HAP-1 (cell line): Measurements from ENCODE around the gene BLNK.
"Not testable (repeated sequence)": the region's sequence is repeated elsewhere in the genome, so short reads cannot be mapped to it uniquely, and the experiment has no call there.

Experiments
- DNase-seq, 2 experiments: peaks; one replicate each; pipeline ENCODE4 v3.0.0-alpha.2; 2016 to 2020; ENCODE audit warnings: low spot score in 2 of 2
- H3K27me3 ChIP-seq: fragments of 250-450 bp; sonication (Bioruptor Pico); 2 replicates; pipeline ENCODE4 v1.5.1; 2020; ENCODE audit warnings: low read depth, mild to moderate bottlenecking, moderate library complexity
- H3K36me3 ChIP-seq: fragments of 250-450 bp; sonication (Bioruptor Pico); replicated peaks from 2 replicates; pipeline ENCODE4 v1.5.1; 2020; ENCODE audit warnings: mild to moderate bottlenecking
- H3K4me1 ChIP-seq: fragments of 250-450 bp; sonication (Bioruptor Pico); 2 replicates; pipeline ENCODE4 v1.5.1; 2020; ENCODE audit warnings: mild to moderate bottlenecking
- H3K4me3 ChIP-seq: fragments of 250-450 bp; sonication (Bioruptor Pico); 2 replicates; pipeline ENCODE4 v1.5.1; 2020; ENCODE audit warnings: mild to moderate bottlenecking, moderate library complexity
- H3K9me3 ChIP-seq: fragments of 250-450 bp; sonication (Bioruptor Pico); 2 replicates; pipeline ENCODE4 v1.5.1; 2020; ENCODE audit warnings: mild to moderate bottlenecking, moderate library complexity
- in situ Hi-C: fragments of 300-500 bp; cut with MboI; formaldehyde crosslinking; loops from 3 replicates; pipeline ENCODE4 v1.14.3; 2020; ENCODE audit warnings: low sequenced_read_pairs, inconsistent platforms, mixed read lengths

BLNK gene

DNA sequence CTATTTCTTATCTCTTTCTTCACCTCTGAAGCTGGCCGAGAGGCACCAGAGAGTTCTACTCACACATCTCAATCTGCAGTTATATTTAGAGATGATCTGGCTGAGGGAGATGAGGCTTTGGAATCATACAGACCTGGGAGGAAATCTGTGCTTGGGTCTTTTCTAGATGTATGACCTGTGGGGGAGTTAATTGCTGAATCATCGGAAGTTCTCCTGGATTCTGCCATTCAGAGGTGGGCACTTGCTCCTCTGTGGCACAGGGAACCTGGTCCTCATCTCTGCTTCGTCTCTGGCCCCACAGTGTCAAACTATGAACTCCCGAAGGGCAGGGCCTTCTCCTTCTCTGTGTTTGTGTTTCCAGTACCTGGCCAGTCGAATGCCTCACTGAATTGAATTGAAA is 52.5 kb downstream of the BLNK start:
- Histone ChIP-seq H3K4me1 (no peaks in the 10 kb centered on the region), H3K9me3 (no peaks in the 10 kb centered on the region), H3K36me3 (no peaks in the 10 kb centered on the region), H3K4me3 (no peak overlapping the region), H3K27me3 (peaks cover 2% of the 10 kb centered on the region; the same call in 1 of the 2 replicates)
- in situ Hi-C loops: no loop called here
- no peak for DNase-seq

DNA sequence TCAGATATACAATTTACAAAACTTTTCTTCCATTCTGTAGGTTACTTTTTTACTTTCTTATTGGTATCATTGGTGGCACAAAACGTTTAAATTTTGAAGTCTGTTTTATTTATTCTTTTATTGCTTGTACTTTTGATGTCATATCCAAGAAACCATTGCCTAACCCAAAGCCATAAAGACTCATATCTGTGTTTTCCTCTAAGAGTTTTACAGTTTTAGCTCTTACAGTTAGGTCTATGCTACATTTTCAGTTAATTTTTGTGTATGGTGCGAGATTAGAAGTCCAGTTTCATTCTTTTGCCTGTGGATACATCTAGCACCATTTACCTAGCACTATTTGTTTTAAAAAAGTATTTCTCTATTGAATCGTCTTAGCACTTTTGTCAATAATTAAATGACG is 53.7 kb downstream of the BLNK start:
- Histone ChIP-seq H3K36me3 (no peaks in the 10 kb centered on the region), H3K27me3 (peaks cover 2% of the 10 kb centered on the region; the same call in 1 of the 2 replicates), H3K4me3 (no peak overlapping the region), H3K9me3 (no peaks in the 10 kb centered on the region), H3K4me1 (no peaks in the 10 kb centered on the region)
- no peak for DNase-seq
- in situ Hi-C loops: no loop called here

DNA sequence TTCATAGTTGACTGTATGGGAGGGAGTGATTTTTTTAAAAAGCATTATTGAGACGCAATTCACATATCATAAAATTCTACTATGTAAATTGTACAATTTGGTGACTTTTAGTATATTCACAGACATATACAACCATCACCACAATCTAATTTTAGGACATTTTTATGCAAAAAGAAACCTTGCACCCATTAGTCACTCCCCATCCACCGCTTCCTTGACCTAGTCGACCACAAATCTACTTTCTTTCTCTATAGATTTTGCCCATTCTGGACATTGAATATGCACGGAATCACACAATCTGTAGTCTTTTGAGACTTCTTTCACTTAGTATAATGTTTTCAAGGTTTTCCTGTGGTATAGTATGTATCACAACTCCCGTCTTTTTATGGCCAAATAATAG is 54.6 kb downstream of the BLNK start:
- Histone ChIP-seq H3K27me3 (peaks cover 2% of the 10 kb centered on the region; the same call in 1 of the 2 replicates), H3K4me3 (no peak overlapping the region), H3K36me3 (no peaks in the 10 kb centered on the region), H3K9me3 (no peaks in the 10 kb centered on the region), H3K4me1 (no peaks in the 10 kb centered on the region)
- DNase-seq: no peak
- in situ Hi-C loops: no loop called here

DNA sequence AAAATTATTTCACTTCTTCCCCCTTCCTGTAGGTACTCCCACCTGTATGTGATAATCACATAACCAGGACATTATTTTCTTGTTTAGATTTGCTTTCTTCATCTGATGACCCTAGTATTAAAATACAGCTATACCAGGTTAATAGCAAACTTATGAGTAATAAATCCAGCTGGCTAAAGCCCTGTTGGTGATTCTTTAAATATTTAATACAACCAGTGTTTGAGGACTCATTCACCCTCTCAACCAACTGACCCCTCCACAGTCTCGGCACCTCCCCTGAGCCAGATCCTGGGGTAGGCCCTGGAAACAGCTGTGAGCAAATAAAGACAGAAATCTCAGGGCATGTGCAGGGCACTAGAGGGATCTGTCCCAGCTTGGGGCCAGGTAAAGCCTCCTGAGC is 58.5 kb downstream of the BLNK start:
- H3K27me3 ChIP-seq: peaks cover 2% of the 10 kb centered on the region; the same call in 1 of the 2 replicates
- in situ Hi-C loops: no loop called here
- H3K4me1 ChIP-seq: no peaks in the 10 kb centered on the region
- H3K4me3 ChIP-seq: no peak overlapping the region
- DNase-seq: no peak
- no peaks in the 10 kb centered on the region for H3K9me3 ChIP-seq
- no peaks in the 10 kb centered on the region for H3K36me3 ChIP-seq

DNA sequence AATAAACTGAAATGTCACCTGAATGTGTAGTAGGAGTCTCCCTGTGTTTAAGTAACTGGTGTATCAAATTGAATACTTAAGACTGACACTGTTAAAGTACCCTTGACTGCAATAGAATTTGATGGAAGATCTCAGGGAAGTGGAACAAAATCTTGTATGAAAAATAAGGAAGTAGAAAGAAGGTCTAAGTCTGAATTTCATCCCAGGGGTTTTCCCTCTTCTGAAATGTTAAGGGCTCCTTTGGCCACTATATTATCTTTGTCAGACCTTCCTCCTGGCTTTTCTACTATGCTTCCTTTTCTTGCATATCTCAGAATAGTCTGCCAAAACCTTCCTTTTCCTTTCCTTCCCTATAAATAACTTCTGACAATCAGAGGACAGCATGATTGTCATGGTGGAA is 59.6 kb downstream of the BLNK start:
- no peaks in the 10 kb centered on the region for H3K9me3 ChIP-seq
- no peaks in the 10 kb centered on the region for H3K36me3 ChIP-seq
- H3K4me3 ChIP-seq: no peak overlapping the region
- in situ Hi-C loops: no loop called here
- DNase-seq: no peak
- H3K4me1 ChIP-seq: no peaks in the 10 kb centered on the region
- 0 out of 2 replicates have a peak, but pooled peaks cover 2% of the 10 kb centered on the region for H3K27me3 ChIP-seq

DNA sequence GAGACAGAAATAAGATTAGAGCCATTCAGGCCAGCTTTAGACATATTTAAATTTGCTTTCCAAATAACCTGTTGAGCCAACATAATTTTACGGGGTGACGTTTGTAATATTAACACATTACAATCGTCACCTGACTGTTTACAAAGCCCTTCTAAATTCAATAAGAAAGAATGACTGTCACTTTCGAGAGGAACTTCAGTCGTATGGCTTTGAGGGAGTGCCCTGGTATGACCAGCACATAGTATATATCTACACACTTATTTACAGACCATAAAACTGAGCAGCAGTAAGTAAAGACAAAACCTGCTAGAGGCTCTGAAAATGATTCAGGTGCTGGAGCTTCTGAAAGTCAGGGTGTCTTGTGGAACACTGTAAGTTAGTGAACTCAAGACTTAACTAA is 62.4 kb downstream of the BLNK start:
- no peaks in the 10 kb centered on the region for H3K36me3 ChIP-seq
- in situ Hi-C loops: no loop called here
- no peak overlapping the region for H3K4me3 ChIP-seq
- DNase-seq: no peak
- H3K27me3 ChIP-seq: no peaks in the 10 kb centered on the region
- no peaks in the 10 kb centered on the region for H3K9me3 ChIP-seq
- H3K4me1 ChIP-seq: no peaks in the 10 kb centered on the region

DNA sequence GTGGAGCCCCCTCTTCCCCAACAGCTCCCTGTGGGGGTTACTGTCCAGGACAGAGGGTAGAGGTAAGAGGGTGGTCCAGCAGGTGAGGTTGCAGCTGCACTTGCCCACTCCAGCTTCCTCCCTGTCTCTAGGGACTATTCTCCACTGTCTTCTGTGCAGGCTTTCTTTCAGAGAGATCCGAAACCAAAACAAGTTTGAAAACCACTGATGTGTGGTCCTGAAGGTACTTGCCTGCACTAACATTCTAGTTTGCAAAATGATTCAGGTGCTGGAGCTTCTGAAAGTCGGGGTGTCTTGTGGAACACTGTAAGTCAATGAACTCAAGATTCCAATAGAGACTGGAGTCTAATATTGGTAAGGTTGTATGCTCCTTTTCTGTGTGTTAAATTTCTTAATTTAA is 63.1 kb downstream of the BLNK start:
- no peaks in the 10 kb centered on the region for H3K9me3 ChIP-seq
- no peaks in the 10 kb centered on the region for H3K27me3 ChIP-seq
- DNase-seq: no peak
- H3K36me3 ChIP-seq: no peaks in the 10 kb centered on the region
- no peak overlapping the region for H3K4me3 ChIP-seq
- no peaks in the 10 kb centered on the region for H3K4me1 ChIP-seq
- in situ Hi-C loops: no loop called here

DNA sequence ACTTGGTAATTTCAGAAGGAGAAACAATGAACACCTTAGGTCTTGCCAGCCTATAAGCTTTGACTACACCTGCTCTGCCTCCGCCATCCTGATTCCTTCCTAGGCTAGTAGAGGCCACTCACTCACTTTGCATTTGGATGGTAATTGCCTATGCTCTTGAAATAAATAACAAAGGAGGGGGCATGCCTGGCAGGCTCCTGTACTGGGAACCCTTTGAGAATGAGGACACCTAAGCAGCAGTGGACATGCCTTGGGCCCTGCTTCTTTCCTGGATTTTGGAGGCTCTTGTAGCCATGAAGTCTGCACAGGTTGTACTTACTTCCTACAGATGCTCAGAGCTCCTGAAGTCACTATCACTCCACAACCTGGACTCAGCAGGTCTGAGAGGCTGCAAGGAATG is 65.8 kb downstream of the BLNK start:
- Histone ChIP-seq H3K4me1 (no peaks in the 10 kb centered on the region), H3K36me3 (no peaks in the 10 kb centered on the region), H3K9me3 (no peaks in the 10 kb centered on the region), H3K27me3 (0 out of 2 replicates have a peak, but pooled peaks cover 3% of the 10 kb centered on the region), H3K4me3 (no peak overlapping the region)
- in situ Hi-C loops: no loop called here
- no peak for DNase-seq

DNA sequence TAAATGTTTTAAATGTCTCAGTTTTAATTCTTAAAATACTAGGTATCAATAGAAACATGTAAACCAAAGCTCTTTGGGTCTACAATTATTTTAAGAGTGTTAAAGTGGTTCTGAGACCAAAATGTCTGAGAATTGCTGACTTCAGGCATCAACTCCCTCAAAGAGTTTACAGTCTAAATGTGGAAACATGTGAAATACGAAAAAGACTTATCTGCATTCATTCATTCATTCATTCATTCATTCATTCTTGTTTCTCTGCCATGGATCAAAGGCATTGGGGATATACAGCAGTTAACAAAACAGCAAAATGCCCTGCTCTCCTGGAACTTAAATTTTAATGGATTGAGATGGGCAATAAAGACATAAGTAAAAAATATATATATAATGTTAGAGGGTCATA is 69.8 kb downstream of the BLNK start:
- Histone ChIP-seq H3K36me3 (no peaks in the 10 kb centered on the region), H3K27me3 (0 out of 2 replicates have a peak, but pooled peaks cover 5% of the 10 kb centered on the region), H3K4me1 (no peaks in the 10 kb centered on the region), H3K4me3 (no peak overlapping the region), H3K9me3 (no peaks in the 10 kb centered on the region)
- in situ Hi-C loops: no loop called here
- no peak for DNase-seq

DNA sequence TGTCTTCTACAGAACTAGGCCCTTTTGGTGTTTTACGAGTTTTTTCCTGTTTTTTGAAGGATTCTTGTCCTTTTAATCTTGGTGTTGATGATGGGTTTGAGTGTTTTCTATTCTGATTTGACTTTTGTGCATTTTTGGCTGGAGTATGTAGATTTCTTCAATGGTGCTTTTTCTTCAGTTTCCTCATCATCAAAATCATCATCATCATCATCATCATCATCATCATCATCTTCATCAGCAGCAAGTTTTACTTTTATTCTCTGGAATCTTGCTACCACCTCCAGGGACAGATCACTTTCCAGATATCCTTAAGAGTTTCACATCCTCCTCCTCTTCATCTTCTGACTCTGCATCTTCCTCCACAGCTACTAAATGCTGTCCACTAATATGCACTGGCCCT is 81.9 kb downstream of the BLNK start:
- in situ Hi-C loops, H3K27me3 ChIP-seq, H3K4me1 ChIP-seq, H3K9me3 ChIP-seq, DNase-seq, H3K36me3 ChIP-seq, H3K4me3 ChIP-seq: not testable (repeated sequence)

DNA sequence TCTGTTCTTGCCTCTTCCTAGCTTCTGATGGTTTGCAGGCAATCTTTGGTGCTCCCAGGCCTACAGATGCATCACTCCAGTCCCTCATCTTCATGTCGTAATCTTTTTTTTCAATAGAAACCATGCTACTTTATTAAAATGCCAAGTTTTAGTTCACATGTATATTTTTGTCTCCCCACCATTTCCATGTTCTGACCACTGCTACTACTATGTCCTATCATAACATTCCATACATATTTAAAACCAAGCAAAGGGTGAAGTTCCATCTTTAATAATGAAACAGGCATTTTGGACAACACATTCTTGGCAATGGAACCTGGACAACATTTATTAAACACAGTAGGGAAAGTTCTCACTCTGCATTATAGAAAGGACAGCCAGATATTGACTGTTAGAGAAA is 82.5 kb downstream of the BLNK start:
- H3K4me1 ChIP-seq: no peaks in the 10 kb centered on the region
- H3K9me3 ChIP-seq: no peaks in the 10 kb centered on the region
- no peaks in the 10 kb centered on the region for H3K36me3 ChIP-seq
- in situ Hi-C loops: no loop called here
- no peak overlapping the region for H3K4me3 ChIP-seq
- DNase-seq: no peak
- H3K27me3 ChIP-seq: no peaks in the 10 kb centered on the region

DNA sequence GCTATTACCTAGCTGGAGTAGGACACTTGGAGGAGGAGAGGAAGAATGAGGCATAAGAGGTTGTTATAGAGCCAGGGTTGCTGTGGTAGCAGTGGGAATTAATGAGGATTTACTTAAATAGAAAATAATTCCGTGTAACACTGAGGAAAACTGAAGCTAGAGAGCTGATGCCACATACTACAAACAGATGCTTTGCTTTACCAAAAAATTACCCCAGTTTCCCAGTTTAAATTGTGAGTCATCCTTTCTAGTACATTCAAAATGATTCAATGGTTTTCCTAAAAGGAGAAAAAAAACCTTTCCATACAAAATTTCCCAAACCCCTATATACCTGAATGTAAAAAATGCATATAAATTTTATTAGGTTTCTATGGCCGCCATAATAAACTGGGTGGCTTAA is 82.9 kb downstream of the BLNK start:
- DNase-seq: no peak
- in situ Hi-C loops: no loop called here
- no peaks in the 10 kb centered on the region for H3K27me3 ChIP-seq
- no peak overlapping the region for H3K4me3 ChIP-seq
- H3K4me1 ChIP-seq: no peaks in the 10 kb centered on the region
- H3K9me3 ChIP-seq: no peaks in the 10 kb centered on the region
- H3K36me3 ChIP-seq: no peaks in the 10 kb centered on the region

DNA sequence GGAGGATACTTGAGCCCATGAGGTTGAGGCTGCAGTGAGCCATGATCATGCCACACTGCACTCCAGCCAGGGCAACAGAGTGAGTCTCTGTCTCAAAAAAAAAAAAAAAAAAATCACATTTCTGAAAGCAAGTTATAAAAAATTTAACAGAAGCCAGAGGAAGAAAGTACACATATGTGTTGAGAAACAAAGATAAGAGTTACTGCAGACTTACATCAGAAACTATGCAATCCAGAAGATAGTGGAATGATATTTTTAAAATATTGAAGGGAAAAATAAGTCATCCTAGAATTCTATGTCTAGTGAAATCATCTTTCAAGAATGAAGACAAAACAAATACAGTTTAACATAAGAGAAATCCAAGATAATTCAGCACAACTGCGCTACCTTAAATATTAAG is 94.4 kb downstream of the BLNK start:
- H3K27me3 ChIP-seq: no peaks in the 10 kb centered on the region
- no peak for DNase-seq
- 0 out of 2 replicates have a peak, but pooled peaks cover 5% of the 10 kb centered on the region for H3K9me3 ChIP-seq

DNA sequence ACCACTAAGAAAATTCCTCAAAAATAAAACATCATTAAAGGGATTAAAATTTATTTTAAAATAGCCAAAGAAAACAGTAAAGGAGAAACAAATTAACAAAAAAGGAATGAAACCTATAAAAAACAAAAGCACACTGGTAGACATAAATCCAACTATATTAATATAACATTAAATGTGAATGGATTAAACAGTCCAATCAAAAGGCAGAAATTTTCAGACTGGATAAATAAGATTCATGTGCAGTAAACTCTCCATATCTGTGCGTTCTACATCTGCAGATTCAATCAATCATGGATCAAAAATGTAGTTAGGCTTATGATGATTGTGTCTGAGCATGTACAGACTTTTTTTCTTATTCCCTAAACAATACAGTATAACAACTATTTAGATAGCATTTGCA is 98.7 kb downstream of the BLNK start:
- H3K4me1 ChIP-seq: no peaks in the 10 kb centered on the region
- H3K4me3 ChIP-seq: no peak overlapping the region
- in situ Hi-C loops: no loop called here
- H3K36me3 ChIP-seq: no peaks in the 10 kb centered on the region
- no peak for DNase-seq
- H3K27me3 ChIP-seq: no peaks in the 10 kb centered on the region
- 0 out of 2 replicates have a peak, but pooled peaks cover 5% of the 10 kb centered on the region for H3K9me3 ChIP-seq

More for the DNA sequence above, 94.4 kb downstream of the BLNK start:
- H3K4me3 ChIP-seq: no peak overlapping the region
- H3K4me1 ChIP-seq: no peaks in the 10 kb centered on the region
- no peaks in the 10 kb centered on the region for H3K36me3 ChIP-seq
- in situ Hi-C loops: no loop called here

DNA sequence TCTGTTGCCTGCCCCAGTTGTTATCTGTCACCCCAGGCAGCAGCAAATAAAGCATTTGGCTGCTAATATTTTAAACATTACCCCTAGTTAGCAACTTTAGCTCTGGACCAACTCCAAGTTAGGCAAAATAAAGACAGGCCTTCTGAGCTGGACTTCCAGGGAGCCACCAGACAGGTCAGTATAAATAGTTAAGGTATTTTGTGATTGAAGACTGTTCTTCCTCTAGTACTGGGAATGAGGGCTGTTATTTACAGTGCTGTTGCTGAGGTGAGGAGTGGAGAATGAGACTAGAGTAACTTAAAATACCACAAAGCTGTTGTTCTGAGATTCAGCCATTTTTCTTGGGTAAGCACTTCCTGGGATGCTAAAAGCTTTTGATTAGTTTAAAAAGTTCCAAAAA is 101.1 kb downstream of the BLNK start:
- H3K4me1 ChIP-seq: no peaks in the 10 kb centered on the region
- no peak overlapping the region for H3K4me3 ChIP-seq
- H3K9me3 ChIP-seq: no peaks in the 10 kb centered on the region
- no peak for DNase-seq
- in situ Hi-C loops: no loop called here
- H3K27me3 ChIP-seq: no peaks in the 10 kb centered on the region
- H3K36me3 ChIP-seq: no peaks in the 10 kb centered on the region
